ENCODE measurements around the gene OCIAD2. TPM values are rescaled to one million over a fixed set of nuclear protein-coding genes. Genes with fewer than 3 reads are reported as not detected.
"Not testable (repeated sequence)": the region's sequence is repeated elsewhere in the genome, so short reads cannot be mapped to it uniquely, and the experiment has no call there.

Gene OCIAD2
- 58.9 and 101 TPM in 2 replicates for total RNA-seq

- no peak for DNase-seq (ENCODE audit: extremely low read depth, low read depth, low spot score)
Measured at GRCh38 chr4:48906206-48907173, at the start of gene OCIAD2. TSS of gene OCIAD2 (minus strand) at chr4:48906774. CDS start at chr4:48904549, 2,225 bp downstream.

GRCh38 chr4:48954314-48954713, 47.7 kb upstream of the OCIAD2 start:
- no peak for DNase-seq (ENCODE audit: extremely low read depth, low read depth, low spot score)

- no peak for DNase-seq (ENCODE audit: extremely low read depth, low read depth, low spot score)
Measured at GRCh38 chr4:48949518-48950219, 43.1 kb upstream of the OCIAD2 start.

- no peak for DNase-seq (ENCODE audit: extremely low read depth, low read depth, low spot score)
Measured at GRCh38 chr4:48949086-48949485, 42.5 kb upstream of the OCIAD2 start.

- no peak for DNase-seq (ENCODE audit: extremely low read depth, low read depth, low spot score)
Measured at GRCh38 chr4:48947731-48948130, 41.2 kb upstream of the OCIAD2 start.

GRCh38 chr4:48945981-48946380, 39.4 kb upstream of the OCIAD2 start:
- DNase-seq (ENCODE audit: extremely low read depth, low read depth, low spot score) = no peak

- DNase-seq (ENCODE audit: extremely low read depth, low read depth, low spot score) = no peak
Measured at GRCh38 chr4:48944756-48945241, 38.2 kb upstream of the OCIAD2 start.

GRCh38 chr4:48944252-48944651, 37.7 kb upstream of the OCIAD2 start:
- DNase-seq (ENCODE audit: extremely low read depth, low read depth, low spot score) = no peak

- no peak for DNase-seq (ENCODE audit: extremely low read depth, low read depth, low spot score)
Measured at GRCh38 chr4:48943387-48943786, 36.8 kb upstream of the OCIAD2 start.

GRCh38 chr4:48939785-48940184, 33.2 kb upstream of the OCIAD2 start:
- peak; percentile 58 for DNase-seq (ENCODE audit: extremely low read depth, low read depth, low spot score)

GRCh38 chr4:48938831-48939230, 32.3 kb upstream of the OCIAD2 start:
- DNase-seq (ENCODE audit: extremely low read depth, low read depth, low spot score) = no peak

GRCh38 chr4:48937033-48937432, 30.5 kb upstream of the OCIAD2 start:
- DNase-seq (ENCODE audit: extremely low read depth, low read depth, low spot score) = no peak

- DNase-seq (ENCODE audit: extremely low read depth, low read depth, low spot score) = no peak
Measured at GRCh38 chr4:48931459-48931858, 24.9 kb upstream of the OCIAD2 start.

- DNase-seq (ENCODE audit: extremely low read depth, low read depth, low spot score) = no peak
Measured at GRCh38 chr4:48930654-48931053, 24.1 kb upstream of the OCIAD2 start.

GRCh38 chr4:48924416-48924815, 17.8 kb upstream of the OCIAD2 start:
- DNase-seq (ENCODE audit: extremely low read depth, low read depth, low spot score) = no peak

- DNase-seq (ENCODE audit: extremely low read depth, low read depth, low spot score) = not testable (repeated sequence)
Measured at GRCh38 chr4:48923065-48923464, 16.5 kb upstream of the OCIAD2 start.

- no peak for DNase-seq (ENCODE audit: extremely low read depth, low read depth, low spot score)
Measured at GRCh38 chr4:48914311-48914710, 7.7 kb upstream of the OCIAD2 start.

- peak; percentile 80 for DNase-seq (ENCODE audit: extremely low read depth, low read depth, low spot score)
Measured at GRCh38 chr4:48913346-48913745, 6.8 kb upstream of the OCIAD2 start.

GRCh38 chr4:48912349-48912748, 5.8 kb upstream of the OCIAD2 start:
- no peak for DNase-seq (ENCODE audit: extremely low read depth, low read depth, low spot score)

GRCh38 chr4:48910511-48910910, 3.9 kb upstream of the OCIAD2 start:
- no peak for DNase-seq (ENCODE audit: extremely low read depth, low read depth, low spot score)

GRCh38 chr4:48909697-48910096, 3.1 kb upstream of the OCIAD2 start:
- DNase-seq (ENCODE audit: extremely low read depth, low read depth, low spot score) = peak; percentile 87

GRCh38 chr4:48908687-48909086, 2.1 kb upstream of the OCIAD2 start:
- DNase-seq (ENCODE audit: extremely low read depth, low read depth, low spot score) = no peak

Measured in glomerular endothelial cell (primary cell).